ENCODE data around the gene TNIK. TPM values are rescaled to one million over a fixed set of nuclear protein-coding genes. Genes with fewer than 3 reads are reported as not detected.

TNIK gene
- total RNA-seq, 1 experiment from 2014 or later = 7.0 TPM

DNA sequence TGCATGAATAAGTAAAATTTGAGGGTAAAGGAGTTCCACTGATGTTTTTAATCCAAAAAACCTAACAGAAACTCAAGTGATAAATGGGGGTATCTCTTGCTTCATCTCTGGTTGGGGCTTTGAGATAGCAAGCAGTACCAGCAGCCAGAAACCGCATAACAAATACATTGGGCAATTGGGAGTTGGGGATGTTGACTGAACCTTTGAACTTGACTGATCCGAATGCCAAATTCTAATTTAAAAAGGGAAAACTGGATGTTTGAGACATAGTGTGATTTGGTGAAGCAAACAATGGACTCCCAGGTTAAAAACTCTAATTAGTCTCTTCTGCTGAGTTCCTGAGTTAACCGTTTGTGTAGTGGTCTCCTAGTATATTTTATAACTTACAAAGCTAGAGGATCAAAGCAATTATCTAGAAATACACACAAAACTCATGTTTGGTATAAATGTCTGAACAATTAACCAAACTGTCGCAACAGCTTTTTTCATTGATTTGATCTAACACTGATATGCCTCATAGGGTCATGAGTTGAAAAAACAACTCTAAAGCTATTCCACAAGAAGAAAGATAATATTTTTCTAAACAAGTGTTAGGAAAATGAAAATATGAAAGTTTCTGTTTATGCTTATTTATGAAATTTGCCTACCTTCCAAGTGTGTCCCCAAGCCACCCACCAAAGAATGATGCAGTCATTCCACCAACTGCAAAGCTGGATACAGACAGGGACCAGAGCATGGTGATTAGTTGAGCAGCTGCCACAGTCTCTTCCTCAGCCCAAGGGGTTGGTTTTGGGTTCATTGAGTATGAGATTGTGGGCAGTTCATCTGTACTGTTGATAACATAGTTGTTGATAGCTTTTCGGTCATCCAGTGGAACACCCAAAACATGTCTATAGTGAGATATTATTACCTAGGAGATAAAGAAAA lies 446.1 kb downstream of the TNIK start:
- intact Hi-C loops (cut with micrococcal nuclease) = no loop called here
- Histone ChIP-seq H3K79me2 (ENCODE audit: low read length) (no peaks in the 10 kb centered on the region), H3F3A (ENCODE audit: low read length, unreplicated experiment) (no peaks in the 10 kb centered on the region), H3K9me3 (ENCODE audit: low read length) (no peaks in the 10 kb centered on the region), H3K36me3 (ENCODE audit: low read depth, low read length) (no peaks in the 10 kb centered on the region), H3K9ac (ENCODE audit: low read length) (no peak overlapping the region), H3K4me3 (ENCODE audit: low read length) (no peak overlapping the region), H4K20me1 (ENCODE audit: low read length) (no peaks in the 10 kb centered on the region), H3K27me3 (ENCODE audit: low read length) (no peaks in the 10 kb centered on the region), H3K27ac (ENCODE audit: low read length) (no peak overlapping the region), H3K9me2 (replicated peaks; ENCODE audit: low read length) (peaks cover 5% of the 10 kb centered on the region; the same call in 1 of the 2 replicates), H3K4me1 (ENCODE audit: insufficient read depth, low read length) (no peaks in the 10 kb centered on the region), H3K4me2 (ENCODE audit: low read length) (no peak overlapping the region), H2AFZ (ENCODE audit: low read length) (no peak overlapping the region)
- ChIA-PET POLR2A (ENCODE audit: unreplicated experiment) (no interaction called here), CTCF (no interaction called here)
- TF ChIP-seq CTCF (conservative IDR thresholded peaks at IDR 0.05; ENCODE audit: low read depth, low read length) (no peak), EZH2 (IDR thresholded peaks at IDR 0.05; ENCODE audit: low read length, unreplicated experiment) (no peak)
- no peak for ATAC-seq
- no TSS peak for BruUV-seq (replicated peaks)
- DNase-seq = no peak

DNA sequence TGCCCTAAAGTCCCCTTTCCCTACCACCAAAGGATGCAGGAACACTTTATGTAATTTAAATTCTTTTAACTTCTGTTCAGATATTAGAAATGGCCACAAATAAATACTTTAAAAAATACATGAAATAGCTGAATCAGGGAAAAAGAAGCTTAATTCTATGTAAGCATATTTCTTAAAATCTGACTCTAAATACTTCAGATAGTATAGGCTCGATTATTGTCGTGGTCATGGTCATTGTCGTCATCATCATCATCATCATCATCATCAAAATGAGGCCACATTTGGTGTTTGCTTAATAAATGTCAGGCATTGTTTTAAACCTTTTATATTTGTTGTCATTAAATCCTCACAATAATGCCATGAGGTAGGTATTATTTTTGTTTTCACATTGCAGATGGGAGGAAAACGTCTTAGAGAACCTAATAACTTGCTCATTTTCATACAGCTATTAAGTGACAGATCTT lies 448.3 kb downstream of the TNIK start:
- Histone ChIP-seq H3K9me3 (ENCODE audit: low read length) (no peaks in the 10 kb centered on the region), H3K4me2 (ENCODE audit: low read length) (no peak overlapping the region), H3K36me3 (ENCODE audit: low read depth, low read length) (no peaks in the 10 kb centered on the region), H3K27ac (ENCODE audit: low read length) (no peak overlapping the region), H3K27me3 (ENCODE audit: low read length) (no peaks in the 10 kb centered on the region), H3K4me3 (ENCODE audit: low read length) (no peak overlapping the region), H3K9ac (ENCODE audit: low read length) (no peak overlapping the region), H4K20me1 (ENCODE audit: low read length) (no peaks in the 10 kb centered on the region), H3K4me1 (ENCODE audit: insufficient read depth, low read length) (no peaks in the 10 kb centered on the region), H2AFZ (ENCODE audit: low read length) (no peak overlapping the region), H3K79me2 (ENCODE audit: low read length) (no peaks in the 10 kb centered on the region), H3K9me2 (replicated peaks; ENCODE audit: low read length) (peaks cover 5% of the 10 kb centered on the region; the same call in 1 of the 2 replicates), H3F3A (ENCODE audit: low read length, unreplicated experiment) (no peaks in the 10 kb centered on the region)
- TF ChIP-seq EZH2phosphoT487 (IDR thresholded peaks at IDR 0.05; ENCODE audit: borderline replicate concordance, low read length) (no peak), CTCF (conservative IDR thresholded peaks at IDR 0.05; ENCODE audit: low read depth, low read length) (no peak), EZH2 (IDR thresholded peaks at IDR 0.05; ENCODE audit: low read length, unreplicated experiment) (no peak)
- DNase-seq (no peak), ATAC-seq (no peak)
- intact Hi-C loops (cut with micrococcal nuclease) = no loop called here
- CTCF ChIA-PET = interaction anchor here (0.6 kb wide), 1 partner anchor 316 kb away, joined by 3 read pairs; no protein-coding TSS in a partner anchor
- no TSS peak for BruUV-seq (replicated peaks)
- POLR2A ChIA-PET (ENCODE audit: unreplicated experiment) = no interaction called here

Small RNA genes lying within 50 kb of the gene (microRNA-seq; reads per million reads assigned to microRNA genes)
- gene MIR569 (ENCODE audit: unreplicated experiment) = not detected
